GM19328 (cell line): ENCODE data around the gene ARMC6.
"Not testable (repeated sequence)": the region's sequence is repeated elsewhere in the genome, so short reads cannot be mapped to it uniquely, and the experiment has no call there.

ENCODE experiments used
- ATAC-seq: cut with Tn5 transposase; IDR thresholded peaks from one replicate; pipeline ENCODE4 v1.9.1; 2021; ENCODE audit warnings: mild to moderate bottlenecking, moderate library complexity; ENCODE audit not compliant: unreplicated experiment

The ARMC6 gene

DNA sequence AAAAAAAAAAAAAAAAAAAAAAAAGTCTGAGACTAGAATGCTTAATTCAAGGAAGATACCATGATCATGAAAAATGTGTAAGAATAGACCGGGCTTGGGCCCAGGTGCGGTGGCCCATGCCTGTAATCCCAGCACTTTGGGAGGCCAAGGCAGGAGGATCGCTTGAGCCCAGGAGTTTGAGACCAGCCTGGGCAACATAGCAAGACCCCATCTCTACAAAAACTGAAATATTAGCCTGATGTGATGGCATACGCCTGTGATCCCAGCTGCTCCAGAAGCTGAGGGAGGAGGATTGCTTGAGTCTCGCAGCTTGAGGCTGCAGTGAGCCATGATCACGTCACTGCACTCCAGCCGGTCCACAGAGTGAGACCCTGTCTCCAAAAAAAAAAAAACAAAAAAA is 73.5 kb downstream of the ARMC6 start:
- ATAC-seq, result not testable (repeated sequence)

DNA sequence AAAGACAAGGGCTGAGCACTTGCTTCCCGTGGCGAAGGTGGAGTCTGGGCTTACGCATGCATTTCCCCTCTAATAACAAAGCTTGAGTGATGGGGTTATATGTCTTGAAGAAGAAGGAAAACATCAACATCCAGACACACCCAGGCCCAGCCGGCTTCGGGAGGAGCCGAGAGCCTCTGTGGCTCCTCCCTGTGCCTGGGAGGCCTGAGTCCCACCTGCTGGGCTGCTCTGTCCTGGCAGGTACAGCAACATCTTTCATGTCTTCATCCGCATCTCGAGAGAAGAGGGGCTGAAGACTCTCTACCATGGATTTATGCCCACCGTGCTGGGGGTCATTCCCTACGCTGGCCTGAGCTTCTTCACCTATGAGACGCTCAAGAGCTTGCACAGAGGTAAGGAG is 74.3 kb downstream of the ARMC6 start:
- no peak for ATAC-seq
